ENCODE data around the gene MRPL16.
"Not testable (repeated sequence)": the region's sequence is repeated elsewhere in the genome, so short reads cannot be mapped to it uniquely, and the experiment has no call there.

Gene MRPL16

GRCh38 chr11:59810911-59811259, 307 bp upstream of the MRPL16 start:
- no peak for DNase-seq (ENCODE audit: low read depth)

DNA sequence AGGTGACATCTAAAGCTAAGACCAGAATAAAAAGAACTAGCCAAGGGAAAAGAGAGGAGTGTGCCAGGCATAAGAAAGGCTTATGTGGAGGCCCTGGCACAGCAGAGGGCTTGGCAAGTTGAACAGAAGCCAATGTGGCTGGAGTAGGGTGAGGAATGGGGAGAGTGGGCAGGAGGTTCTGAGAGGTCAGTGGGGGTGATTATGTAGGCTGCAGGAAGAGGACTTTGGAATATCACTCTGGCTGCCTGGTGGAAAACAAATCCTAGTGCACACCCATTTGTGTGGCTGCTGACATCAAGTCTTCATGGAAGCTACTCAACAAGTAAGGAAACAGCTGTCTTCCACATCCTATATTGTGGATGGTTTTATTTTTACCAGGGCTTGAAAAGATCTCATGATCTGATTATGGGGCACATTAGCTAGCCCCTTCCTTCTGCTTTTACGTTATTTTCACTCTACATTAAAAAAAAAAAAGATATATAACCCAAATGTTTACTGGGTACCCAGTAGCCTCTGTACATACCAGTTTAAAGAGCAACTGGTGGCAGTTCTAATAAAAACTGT, 3.4 kb downstream of the MRPL16 start:
- DNase-seq (ENCODE audit: low read depth), result no peak

DNA sequence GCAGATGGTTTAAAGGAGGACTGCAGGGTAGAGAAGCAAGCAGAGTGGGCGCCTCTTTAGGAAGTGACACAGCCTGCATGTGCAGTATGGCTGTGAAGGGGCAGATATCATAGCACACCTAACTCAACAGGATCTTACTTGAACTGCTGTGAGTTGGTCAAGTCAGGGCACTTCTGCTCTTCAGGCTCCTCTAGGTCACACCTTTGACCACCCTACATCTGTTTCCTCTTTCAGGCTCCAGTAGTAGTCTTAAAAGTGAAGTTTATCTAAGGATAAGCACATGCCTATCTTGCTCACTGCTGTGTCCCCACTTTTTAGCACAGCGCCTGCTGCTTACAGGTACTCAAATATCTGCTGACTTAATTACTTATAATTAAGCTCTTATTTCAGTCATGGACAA, 6.5 kb downstream of the MRPL16 start:
- no peak for DNase-seq (ENCODE audit: low read depth)

DNA sequence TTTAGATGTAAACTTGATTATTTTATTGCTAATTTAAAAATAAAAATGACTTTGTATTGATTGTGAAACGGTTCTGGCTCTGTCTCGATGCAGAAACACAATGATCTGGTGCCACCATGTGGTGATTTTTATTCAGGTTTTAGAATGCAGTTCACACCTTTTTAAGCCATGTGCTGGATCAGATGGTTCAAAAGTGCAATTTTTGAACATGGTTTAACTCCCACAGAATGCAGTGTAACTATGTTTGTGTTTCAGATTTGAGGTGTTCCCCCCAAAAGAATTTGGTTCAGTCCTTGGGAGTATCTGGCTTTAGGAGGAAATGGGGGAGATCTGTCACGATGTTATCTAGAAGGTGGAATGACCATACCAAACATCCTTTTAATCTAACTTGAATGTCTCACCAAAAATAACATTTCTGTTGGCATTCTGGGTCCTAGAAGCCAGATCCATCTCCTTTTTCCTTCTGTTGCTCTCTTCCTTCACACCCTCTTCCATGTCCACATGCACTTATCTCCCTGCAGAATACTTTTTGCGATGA, 7.9 kb downstream of the MRPL16 start:
- no peak for DNase-seq (ENCODE audit: low read depth)

DNA sequence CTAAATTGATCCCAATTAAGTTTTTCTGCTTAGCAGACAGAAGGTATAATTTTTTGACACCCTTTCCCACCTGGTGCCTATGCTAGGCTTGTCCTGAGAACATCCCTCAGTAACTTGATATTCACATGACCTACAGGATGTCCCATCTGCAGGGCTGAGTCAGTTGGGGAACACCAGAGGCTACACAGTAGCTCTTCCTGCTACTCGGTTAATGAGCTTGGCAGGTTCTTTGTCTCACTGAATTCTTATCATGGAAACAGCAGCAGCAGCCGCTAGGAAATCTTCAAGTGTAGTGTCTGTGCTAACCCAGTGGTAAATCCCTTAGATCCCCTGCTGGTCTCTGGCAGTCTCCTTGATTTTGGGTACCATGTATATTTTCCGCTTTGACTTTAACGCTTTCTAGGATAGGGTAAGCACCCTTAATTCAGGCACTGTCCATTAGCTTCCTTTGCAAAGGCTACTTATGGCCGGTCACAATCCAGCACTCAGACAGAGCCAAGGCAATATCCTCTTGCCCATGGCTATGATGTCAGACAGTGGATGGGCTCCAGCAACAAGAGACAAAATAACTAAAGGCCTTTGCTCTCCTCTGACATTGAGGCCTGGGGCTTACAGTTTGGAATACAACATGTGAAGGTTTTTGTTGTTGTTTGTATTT, 8.5 kb downstream of the MRPL16 start:
- DNase-seq (ENCODE audit: low read depth), result no peak

GRCh38 chr11:59801160-59801706, 9.3 kb downstream of the MRPL16 start:
- DNase-seq (ENCODE audit: low read depth), result no peak

- no peak for DNase-seq (ENCODE audit: low read depth)
Observed at GRCh38 chr11:59800390-59801025, 10.1 kb downstream of the MRPL16 start.

- DNase-seq (ENCODE audit: low read depth), result no peak
Observed at GRCh38 chr11:59794417-59794816, 16.2 kb downstream of the MRPL16 start.

GRCh38 chr11:59792507-59792906, 18.1 kb downstream of the MRPL16 start:
- no peak for DNase-seq (ENCODE audit: low read depth)

DNA sequence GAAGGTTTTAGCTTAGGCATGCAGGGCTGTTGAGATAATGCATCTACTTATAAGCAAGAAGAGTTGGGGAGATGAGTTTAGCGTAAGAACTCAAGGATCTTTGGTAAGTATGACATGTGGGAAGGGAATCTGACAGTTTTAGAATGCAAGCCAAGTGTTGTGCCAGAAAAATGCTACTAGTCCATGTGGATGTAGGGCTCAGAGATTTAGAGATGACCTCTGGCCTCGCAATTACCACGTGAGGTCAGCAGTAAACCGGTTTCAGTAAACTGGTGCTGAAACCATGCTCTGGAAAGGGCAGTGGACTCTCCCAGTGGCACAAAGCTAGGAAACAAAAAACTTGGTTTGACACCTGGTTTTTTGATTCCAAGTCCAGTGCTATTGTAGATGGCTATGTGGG, 18.9 kb downstream of the MRPL16 start:
- DNase-seq (ENCODE audit: low read depth), result no peak

GRCh38 chr11:59787816-59788215, 22.8 kb downstream of the MRPL16 start:
- DNase-seq (ENCODE audit: low read depth), result no peak

DNA sequence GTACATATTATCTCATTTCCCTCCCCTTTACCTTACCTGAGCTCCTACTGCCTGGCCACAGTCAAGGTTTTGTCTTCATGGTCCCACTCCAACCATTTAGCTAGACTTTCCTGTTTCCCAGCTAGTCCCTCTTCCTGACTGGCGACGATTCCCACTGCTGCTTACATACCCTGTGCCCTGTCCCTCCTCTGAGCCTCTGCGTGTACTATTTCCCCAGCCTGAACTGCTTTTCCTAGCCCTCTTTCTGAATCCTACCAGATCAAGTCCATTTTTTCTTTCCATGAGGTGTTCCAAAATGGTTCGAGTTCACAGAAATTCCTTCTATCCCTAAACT, 23.4 kb downstream of the MRPL16 start:
- DNase-seq (ENCODE audit: low read depth), result no peak

GRCh38 chr11:59785818-59786217, 24.8 kb downstream of the MRPL16 start:
- DNase-seq (ENCODE audit: low read depth), result no peak

DNA sequence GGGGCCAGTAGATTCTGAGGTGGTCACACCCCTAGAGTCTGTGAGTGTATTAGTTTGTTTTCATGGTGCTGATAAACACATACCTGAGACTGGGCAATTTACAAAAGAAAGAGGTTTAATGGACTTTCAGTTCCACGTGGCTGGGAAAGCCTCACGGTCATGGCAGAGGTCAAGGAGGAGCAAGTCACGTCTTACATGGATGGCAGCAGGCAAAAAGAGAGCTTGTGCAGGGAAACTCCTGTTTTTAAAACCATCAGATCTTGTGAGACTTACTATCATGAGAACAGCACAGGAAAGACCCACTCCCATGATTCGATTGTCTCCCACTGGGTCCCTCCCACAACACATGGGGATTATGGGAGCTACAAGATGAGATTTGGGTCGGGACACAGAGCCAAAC, 26.1 kb downstream of the MRPL16 start:
- not testable (repeated sequence) for DNase-seq (ENCODE audit: low read depth)

GRCh38 chr11:59783632-59784090, 26.9 kb downstream of the MRPL16 start:
- DNase-seq (ENCODE audit: low read depth), result no peak

DNA sequence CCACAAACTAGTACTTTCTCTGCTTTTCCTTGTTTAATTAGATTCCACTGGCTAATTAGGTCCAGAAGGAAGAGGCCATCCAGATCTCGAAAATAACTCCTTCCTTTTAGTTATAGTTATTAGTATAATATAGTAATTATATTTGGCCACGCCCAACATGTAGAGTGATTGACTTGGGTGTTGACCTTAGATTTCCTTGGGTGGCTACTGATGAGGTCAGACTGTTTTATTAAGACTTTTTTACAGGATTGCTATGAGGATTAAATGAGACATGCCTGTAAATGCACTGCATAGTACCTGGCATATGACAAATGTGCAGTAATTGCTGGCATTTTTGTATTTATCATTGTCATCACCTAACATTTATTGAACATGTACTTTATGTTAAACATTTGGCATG, 28.5 kb downstream of the MRPL16 start:
- DNase-seq (ENCODE audit: low read depth), result no peak

- DNase-seq (ENCODE audit: low read depth), result no peak
Observed at GRCh38 chr11:59779487-59779886, 31.1 kb downstream of the MRPL16 start.

GRCh38 chr11:59778122-59778521, 32.5 kb downstream of the MRPL16 start:
- DNase-seq (ENCODE audit: low read depth), result no peak

GRCh38 chr11:59777104-59777503, 33.5 kb downstream of the MRPL16 start:
- no peak for DNase-seq (ENCODE audit: low read depth)

DNA sequence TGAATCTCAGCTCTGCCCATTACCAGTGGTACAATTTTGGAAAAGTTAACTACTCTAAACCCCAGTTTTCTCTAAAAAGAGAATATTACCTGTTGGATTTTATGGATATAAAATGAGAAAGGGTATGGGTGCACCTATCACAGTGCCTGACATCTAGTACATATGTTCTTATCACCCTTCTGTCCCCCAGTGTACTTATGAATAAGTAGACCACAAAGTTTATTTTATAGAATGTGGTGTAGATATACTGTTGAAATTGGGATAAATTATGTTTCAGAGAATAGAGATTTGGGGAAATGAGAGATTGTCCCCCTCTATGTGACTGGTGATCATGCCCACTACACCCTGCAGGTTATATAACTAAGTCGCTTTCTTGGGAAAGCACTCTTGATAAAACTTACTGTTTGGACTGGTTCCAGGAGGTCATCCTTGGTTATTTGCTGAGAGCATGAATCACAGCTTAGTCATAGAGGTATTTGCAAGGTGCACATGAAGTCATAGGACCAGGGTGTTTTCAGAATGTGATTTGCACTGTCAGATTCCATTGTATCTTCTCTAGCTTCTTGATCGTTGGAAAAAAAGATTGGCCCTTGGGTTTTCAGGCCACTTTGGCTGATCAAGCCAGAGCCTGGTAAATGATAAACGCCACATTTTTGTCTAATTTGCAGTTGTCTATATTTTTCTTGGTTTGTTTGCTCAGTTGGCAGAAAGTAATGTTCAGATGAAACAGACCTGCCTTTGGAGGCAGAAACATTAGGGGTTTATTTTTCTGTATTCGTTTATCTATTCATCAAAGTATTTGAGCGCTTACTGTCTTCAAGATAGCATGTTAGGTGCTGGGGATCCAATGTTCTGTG, 34.1 kb downstream of the MRPL16 start:
- no peak for DNase-seq (ENCODE audit: low read depth)

DNA sequence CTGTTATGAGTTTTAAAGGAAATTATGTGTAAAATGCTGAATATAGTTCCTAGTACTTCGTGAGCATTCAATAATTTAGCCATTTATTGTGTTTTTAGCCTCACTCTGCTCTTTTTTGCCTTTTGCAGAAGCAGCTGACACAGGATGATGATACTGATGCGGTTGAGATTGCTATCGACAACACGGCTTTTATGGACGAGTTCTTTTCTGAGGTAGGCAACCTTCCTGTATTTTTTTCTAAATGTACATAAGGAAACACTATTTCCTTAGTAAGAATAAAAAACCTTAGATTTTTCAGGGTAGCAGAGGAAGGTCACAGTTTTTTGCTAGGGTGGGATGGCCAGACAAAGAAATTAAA, 37.5 kb downstream of the MRPL16 start:
- DNase-seq (ENCODE audit: low read depth), result no peak

GRCh38 chr11:59771605-59772004, 39.0 kb downstream of the MRPL16 start:
- DNase-seq (ENCODE audit: low read depth), result no peak

Data from stimulated activated CD8-positive, alpha-beta memory T cell treated with anti-CD3 and anti-CD28 coated beads, Interleukin-12 subunit alpha, Interleukin-12 subunit beta, amount 100 ng/mL, for 4 hours (primary cell).